Stimulated activated CD8-positive, alpha-beta memory T cell treated with anti-CD3 and anti-CD28 coated beads, Interleukin-12 subunit alpha, Interleukin-12 subunit beta, amount 100 ng/mL, for 24 hours (primary cell): ENCODE results near the gene TMIGD1.
"Not testable (repeated sequence)": the region's sequence is repeated elsewhere in the genome, so short reads cannot be mapped to it uniquely, and the experiment has no call there.

Source experiments
- DNase-seq: peaks from one replicate; pipeline ENCODE4 v3.0.0-alpha.2; 2020; ENCODE audit errors: extremely low read depth

The TMIGD1 gene

GRCh38 chr17:30358055-30358760, 24.4 kb upstream of the TMIGD1 start:
- no peak for DNase-seq

- DNase-seq: no peak
Observed at GRCh38 chr17:30357476-30357875, 23.6 kb upstream of the TMIGD1 start.

- DNase-seq: no peak
Observed at GRCh38 chr17:30354701-30355100, 20.8 kb upstream of the TMIGD1 start.

DNA sequence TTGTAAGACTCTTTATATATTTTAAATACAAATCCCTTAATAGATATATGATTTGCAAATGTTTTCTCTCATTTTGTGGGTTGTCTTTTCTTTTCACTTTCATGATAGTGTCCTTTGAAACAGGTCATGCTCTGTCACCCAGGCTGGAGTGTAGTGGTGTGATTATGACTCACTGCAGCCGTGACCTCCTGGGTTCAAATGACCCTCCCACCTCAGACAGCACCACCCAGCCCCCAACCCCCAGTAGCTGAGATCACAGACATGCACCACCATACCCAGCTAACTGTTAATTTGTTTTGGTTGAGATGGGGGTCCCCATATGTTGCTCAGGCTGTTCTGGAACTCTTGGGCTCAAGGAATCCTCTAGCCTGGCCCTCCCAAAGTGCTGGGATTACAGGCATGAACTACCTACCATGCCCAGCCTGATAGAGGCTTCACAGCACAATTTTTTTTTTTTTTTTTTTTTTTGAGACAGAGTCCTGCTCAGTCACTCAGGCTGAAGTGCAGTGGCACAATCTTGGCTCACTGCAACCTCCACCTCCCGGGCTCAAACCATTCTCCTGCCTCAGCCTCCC, 18.5 kb upstream of the TMIGD1 start:
- no peak for DNase-seq

DNA sequence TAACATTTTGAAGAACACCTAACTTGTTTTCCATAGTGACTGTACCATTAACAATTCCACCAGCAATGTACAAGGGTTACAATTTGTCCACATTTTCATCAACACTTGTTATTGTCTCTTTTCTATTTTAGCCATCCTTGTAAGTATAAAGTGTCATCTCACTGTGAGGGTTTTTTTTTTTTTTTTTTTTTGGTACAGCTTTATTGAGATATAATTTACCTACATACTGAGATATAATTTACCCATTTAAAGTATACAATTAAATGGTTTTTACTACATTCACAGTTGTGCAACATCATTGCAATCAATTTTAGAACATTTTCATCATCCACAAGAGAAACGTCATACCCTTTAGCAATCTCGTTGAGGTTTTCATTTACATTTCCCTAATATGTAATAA, 17.9 kb upstream of the TMIGD1 start:
- DNase-seq: no peak

DNA sequence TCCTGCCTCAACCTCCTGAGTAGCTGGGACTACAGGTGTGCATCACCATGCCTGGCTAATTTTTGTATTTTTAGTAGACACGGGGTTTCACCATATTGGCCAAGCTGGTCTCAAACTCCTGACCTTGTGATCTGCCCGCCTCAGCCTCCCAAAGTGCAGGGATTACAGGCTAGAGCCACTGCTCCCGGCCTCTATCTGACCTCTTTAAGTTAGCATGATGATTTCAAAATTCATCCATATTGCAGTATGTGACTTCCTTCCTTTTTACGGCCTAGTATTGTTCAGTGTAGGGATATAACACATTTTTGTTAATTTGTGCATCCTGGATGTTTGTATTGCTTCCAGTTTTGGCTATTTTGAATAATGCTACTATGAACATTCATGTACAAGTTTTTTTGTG, 17.4 kb upstream of the TMIGD1 start:
- not testable (repeated sequence) for DNase-seq

DNA sequence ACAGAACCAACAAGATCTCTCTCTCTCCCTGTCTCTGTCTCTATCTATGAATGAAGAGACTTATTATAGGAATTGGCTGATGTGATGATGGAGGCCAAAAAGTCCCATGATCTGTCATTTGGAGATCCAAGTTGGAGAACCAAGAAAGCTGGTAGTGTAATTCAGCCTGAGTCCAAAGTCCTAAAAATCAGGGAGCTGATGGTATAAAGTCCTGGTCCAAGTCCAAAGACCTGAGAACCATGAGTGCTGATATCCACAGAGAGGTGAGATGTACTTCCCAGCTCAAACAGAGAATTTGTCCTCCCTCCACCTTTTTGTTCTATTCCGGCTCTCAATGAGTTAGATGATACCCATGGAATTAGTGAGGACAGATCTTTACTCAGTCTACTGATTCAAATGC, 15.4 kb upstream of the TMIGD1 start:
- DNase-seq: no peak

DNA sequence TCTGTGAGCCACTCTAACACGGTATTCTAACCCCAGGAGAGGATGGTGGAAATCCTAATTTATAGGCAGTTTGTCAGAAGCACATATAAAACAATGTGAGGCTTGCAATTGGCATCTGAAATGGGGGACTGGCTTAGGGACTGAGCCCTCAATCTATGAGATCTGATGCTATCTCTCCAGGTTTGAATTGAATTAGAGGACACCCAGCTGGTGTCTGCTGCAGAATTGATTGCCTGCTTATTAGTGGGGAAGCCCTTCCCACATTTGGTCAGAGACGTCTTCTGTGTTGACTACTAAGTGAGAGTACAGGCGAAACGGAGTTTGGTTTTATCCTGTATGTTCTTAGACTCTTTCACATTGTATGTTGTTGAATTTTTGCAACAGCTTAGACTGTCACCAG, 13.6 kb upstream of the TMIGD1 start:
- DNase-seq: no peak

DNA sequence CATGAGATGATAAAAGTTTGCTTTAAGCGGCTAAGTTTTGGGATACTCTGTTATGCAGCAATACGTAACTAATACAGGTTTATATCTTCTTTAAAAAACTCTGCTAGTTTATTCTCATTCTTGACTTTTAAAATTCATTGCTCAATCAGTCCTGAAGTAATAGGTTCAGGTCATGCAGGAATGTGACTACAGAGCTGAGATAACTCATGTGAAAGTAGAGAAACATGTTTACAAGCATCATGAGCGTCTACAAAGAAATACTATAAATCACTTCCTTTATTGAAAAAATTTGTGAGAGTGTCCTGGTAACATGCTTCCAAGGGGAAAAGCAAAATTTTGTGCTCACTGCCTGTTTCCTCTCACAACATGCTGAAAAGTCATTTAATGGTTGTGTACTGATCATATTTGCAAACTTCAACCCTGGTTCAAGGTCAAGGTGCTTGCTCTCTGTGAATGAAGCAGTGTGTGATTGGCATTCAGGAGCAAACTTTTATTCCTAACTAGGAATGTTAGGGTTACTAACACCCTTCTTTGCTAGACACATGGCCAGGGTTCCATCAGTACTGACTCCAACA, 12.5 kb upstream of the TMIGD1 start:
- no peak for DNase-seq

GRCh38 chr17:30345527-30346075, 11.7 kb upstream of the TMIGD1 start:
- no peak for DNase-seq

GRCh38 chr17:30345089-30345433, 11.2 kb upstream of the TMIGD1 start:
- no peak for DNase-seq

DNA sequence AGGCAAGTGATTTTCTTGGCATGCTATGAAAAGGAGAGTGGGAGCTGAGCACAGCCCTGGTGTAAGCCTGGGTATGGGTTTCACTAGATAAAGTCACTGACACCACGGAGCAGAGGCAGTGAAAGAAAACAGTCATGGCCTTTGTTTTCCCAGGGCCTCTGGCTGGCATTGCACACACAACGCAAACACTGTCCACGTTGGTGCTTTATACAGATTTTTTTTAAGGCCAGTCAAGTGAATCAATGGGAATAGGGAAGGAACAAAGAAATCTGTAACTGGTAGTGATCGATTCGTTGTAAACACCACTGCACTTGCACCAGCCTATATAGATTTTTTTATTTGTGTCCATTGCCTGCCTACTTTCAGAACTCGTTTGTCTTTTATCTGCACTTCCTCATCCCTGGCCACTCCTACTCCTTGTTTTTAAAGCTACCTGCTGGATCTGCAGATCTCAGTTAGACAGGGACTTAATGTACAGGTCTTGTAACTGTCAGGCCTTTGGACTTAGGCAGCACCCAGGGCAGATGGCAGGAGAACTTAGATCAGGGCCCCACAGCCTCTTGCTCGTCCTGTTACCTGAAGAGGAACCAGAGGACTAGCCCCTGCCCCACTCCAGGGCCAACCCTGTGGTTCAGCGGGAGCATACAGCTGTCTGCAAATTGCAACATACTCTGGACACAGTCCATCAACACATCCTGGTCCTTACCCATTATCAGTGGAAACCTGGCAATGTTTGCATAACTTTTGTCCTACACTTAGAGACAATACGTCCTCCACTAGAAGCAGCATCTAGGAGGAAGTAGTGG, 10.6 kb upstream of the TMIGD1 start:
- no peak for DNase-seq

- DNase-seq: no peak
Observed at GRCh38 chr17:30343796-30344195, 9.9 kb upstream of the TMIGD1 start.

- DNase-seq: not testable (repeated sequence)
Observed at GRCh38 chr17:30343244-30343643, 9.4 kb upstream of the TMIGD1 start.

DNA sequence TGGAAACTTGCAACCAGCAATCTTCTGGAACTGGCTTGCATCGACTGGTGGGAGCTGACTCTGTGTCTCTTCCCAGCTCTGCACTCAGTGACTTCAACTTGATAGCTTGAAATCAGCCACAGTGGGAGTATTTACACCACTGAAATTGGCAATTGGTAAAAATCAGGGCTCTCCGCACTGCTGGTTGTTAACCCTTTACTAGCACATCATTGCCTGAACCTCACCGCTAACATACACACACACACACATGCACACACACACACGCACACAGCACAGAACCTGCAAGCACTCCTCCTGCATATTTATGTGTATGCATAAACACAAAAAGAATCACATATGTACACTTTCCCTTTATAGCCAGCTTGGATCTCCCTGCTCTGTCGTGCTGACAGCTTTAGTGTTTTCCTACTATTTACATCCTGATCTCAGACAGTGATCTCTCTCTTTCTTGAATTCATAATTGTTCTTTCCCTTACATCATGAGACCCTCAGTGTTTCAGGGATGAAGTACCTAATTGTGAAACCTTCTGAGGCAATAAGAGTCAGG, 7.9 kb upstream of the TMIGD1 start:
- DNase-seq: no peak

GRCh38 chr17:30340801-30341356, 7.0 kb upstream of the TMIGD1 start:
- DNase-seq: no peak

- no peak for DNase-seq
Observed at GRCh38 chr17:30339086-30339485, 5.2 kb upstream of the TMIGD1 start.

- no peak for DNase-seq
Observed at GRCh38 chr17:30337393-30337999, 3.6 kb upstream of the TMIGD1 start.

DNA sequence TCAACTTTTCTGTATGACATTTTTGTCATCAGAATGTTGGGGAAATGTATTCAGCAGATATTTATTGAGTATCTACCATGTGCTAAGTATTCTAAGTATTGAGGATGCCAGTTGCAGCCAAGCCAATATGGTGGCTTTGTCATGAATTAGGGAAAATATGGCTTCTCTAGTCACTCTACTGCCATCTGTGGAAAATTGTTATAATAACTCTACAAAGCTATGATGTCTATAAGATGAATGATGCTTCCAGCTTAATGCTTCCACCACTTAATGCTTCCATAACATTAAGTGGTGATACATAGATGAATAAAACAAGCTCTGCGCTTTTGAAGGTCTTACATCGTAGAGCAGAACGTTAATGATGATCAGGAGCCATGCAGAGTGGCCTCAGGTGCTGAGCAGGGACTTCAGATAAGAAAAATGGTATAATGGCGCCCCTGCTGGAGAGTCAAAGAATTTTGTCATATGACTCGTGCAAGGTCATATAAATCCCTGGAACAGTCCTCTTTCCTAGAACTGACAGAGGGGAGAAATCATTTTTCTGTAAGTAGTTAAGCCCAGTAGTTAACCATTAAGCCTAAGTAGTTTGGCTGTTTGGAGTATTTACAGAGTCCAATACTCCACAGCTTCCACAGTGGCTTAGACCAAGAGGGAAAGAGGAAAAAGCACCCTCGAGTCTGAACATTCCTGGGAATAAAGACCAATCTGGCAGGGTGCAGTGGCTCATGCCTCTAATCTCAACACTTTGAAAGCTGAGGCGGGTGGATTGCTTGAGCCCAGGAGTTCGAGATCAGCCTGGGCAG, 2.7 kb upstream of the TMIGD1 start:
- no peak for DNase-seq

- DNase-seq: no peak
Observed at GRCh38 chr17:30334421-30334820, 564 bp upstream of the TMIGD1 start.
